Activated T-helper 17 cell treated with anti-CD3 and anti-CD28 coated beads, Interleukin-2, amount 50 U/mL, for 72 hours (primary cell): ENCODE measurements around the gene LMBRD1. TPM values are rescaled to one million over a fixed set of nuclear protein-coding genes. Genes with fewer than 3 reads are reported as not detected.
A peak's percentile ranks its signal among the peaks of the same experiment; 100 is the strongest.
"Not testable (repeated sequence)": the region's sequence is repeated elsewhere in the genome, so short reads cannot be mapped to it uniquely, and the experiment has no call there.

Source experiments
- ATAC-seq: fragments of 150-1000 bp; cut with Tn5 transposase; replicated peaks from 2 replicates; pipeline ENCODE4 v1.10.0; 2021; ENCODE audit warnings: mild to moderate bottlenecking, moderate library complexity
- H3K27ac Mint-ChIP-seq: one replicate; pipeline ENCODE4 v1.8.0; 2022; ENCODE audit warnings: mixed read lengths
- H3K27me3 Mint-ChIP-seq: one replicate; pipeline ENCODE4 v1.8.0; 2022; ENCODE audit warnings: mixed read lengths
- H3K36me3 Mint-ChIP-seq: one replicate; pipeline ENCODE4 v1.8.0; 2022; ENCODE audit warnings: low read depth, mild to moderate bottlenecking, mixed read lengths
- H3K4me1 Mint-ChIP-seq: one replicate; pipeline ENCODE4 v1.8.0; 2022; ENCODE audit warnings: mixed read lengths
- H3K4me3 Mint-ChIP-seq: one replicate; pipeline ENCODE4 v1.8.0; 2022; ENCODE audit warnings: mild to moderate bottlenecking, mixed read lengths
- H3K9me3 Mint-ChIP-seq: one replicate; pipeline ENCODE4 v1.8.0; 2022; ENCODE audit warnings: mixed read lengths
- total RNA-seq, 2 donors: library from RNA; stranded (reverse); gene quantifications; one replicate each; pipeline ENCODE4 v1.2.3, GENCODE V29; 2022

The LMBRD1 gene
- total RNA-seq, 2 donors from 2014 or later = 18.4 to 26.1 TPM

DNA sequence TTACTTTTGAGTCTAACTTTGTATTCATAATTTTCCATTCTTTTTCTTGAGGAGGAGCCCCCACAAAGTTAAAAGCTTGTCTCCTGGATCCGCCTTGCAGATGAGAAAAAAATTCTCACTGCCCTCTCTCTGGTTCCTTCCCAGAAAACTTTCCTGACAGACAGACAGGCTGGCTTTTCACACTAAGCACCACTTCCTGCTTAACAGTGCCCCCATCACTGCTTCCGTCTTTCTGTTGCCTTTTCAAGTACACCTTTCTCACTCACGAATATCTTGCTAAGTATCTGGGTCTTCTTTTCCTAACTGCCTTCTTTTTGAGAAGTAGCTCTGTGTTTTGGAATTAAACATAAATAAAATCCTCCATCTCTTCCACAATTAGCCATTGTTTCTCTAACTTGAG is 19.8 kb upstream of the LMBRD1 start:
- Mint-ChIP-seq H3K4me1 (peaks cover 43% of the 10 kb centered on the region), H3K27me3 (no peaks in the 10 kb centered on the region), H3K9me3 (peaks cover 4% of the 10 kb centered on the region), H3K4me3 (peak overlapping the region; percentile 83), H3K36me3 (no peaks in the 10 kb centered on the region), H3K27ac (peak overlapping the region; percentile 64)
- ATAC-seq = no peak

GRCh38 chr6:69816026-69816425 is 19.2 kb upstream of the LMBRD1 start:
- Mint-ChIP-seq H3K4me1 (peaks cover 48% of the 10 kb centered on the region), H3K9me3 (peaks cover 4% of the 10 kb centered on the region), H3K4me3 (peak overlapping the region; percentile 83), H3K36me3 (no peaks in the 10 kb centered on the region), H3K27me3 (no peaks in the 10 kb centered on the region), H3K27ac (peak overlapping the region; percentile 64)
- ATAC-seq = peak; percentile 67

GRCh38 chr6:69813508-69813907 is 16.7 kb upstream of the LMBRD1 start:
- Mint-ChIP-seq H3K27me3 (no peaks in the 10 kb centered on the region), H3K4me1 (peaks cover 48% of the 10 kb centered on the region), H3K4me3 (peak overlapping the region; percentile 69), H3K36me3 (no peaks in the 10 kb centered on the region), H3K27ac (peak overlapping the region; percentile 79), H3K9me3 (peaks cover 4% of the 10 kb centered on the region)
- peak; percentile 83 for ATAC-seq

- Mint-ChIP-seq H3K9me3 (peaks cover 4% of the 10 kb centered on the region), H3K27me3 (no peaks in the 10 kb centered on the region), H3K36me3 (no peaks in the 10 kb centered on the region), H3K4me3 (peak overlapping the region; percentile 69), H3K27ac (peak overlapping the region; percentile 79), H3K4me1 (peaks cover 48% of the 10 kb centered on the region)
- peak; percentile 15 for ATAC-seq
These were observed 16.1 kb upstream of the LMBRD1 start for GRCh38 chr6:69812746-69813427.

- H3K4me3 Mint-ChIP-seq = no peak overlapping the region
- no peak for ATAC-seq
- no peak overlapping the region for H3K27ac Mint-ChIP-seq
- H3K36me3 Mint-ChIP-seq = no peaks in the 10 kb centered on the region
- no peaks in the 10 kb centered on the region for H3K27me3 Mint-ChIP-seq
- no peaks in the 10 kb centered on the region for H3K9me3 Mint-ChIP-seq
- no peaks in the 10 kb centered on the region for H3K4me1 Mint-ChIP-seq
These were observed 6.2 kb upstream of the LMBRD1 start for GRCh38 chr6:69802995-69803394.

GRCh38 chr6:69801711-69802110 is 4.9 kb upstream of the LMBRD1 start:
- ATAC-seq = no peak
- H3K27ac Mint-ChIP-seq = no peak overlapping the region
- no peaks in the 10 kb centered on the region for H3K27me3 Mint-ChIP-seq
- peaks cover 8% of the 10 kb centered on the region for H3K4me1 Mint-ChIP-seq
- H3K36me3 Mint-ChIP-seq = no peaks in the 10 kb centered on the region
- H3K4me3 Mint-ChIP-seq = no peak overlapping the region
- H3K9me3 Mint-ChIP-seq = no peaks in the 10 kb centered on the region

- H3K4me3 Mint-ChIP-seq = no peak overlapping the region
- H3K27ac Mint-ChIP-seq = no peak overlapping the region
- no peak for ATAC-seq
These were observed 4.4 kb upstream of the LMBRD1 start for GRCh38 chr6:69801225-69801624.

GRCh38 chr6:69798796-69799195 is 2.0 kb upstream of the LMBRD1 start:
- H3K27ac Mint-ChIP-seq, ATAC-seq, H3K4me3 Mint-ChIP-seq, H3K27me3 Mint-ChIP-seq, H3K36me3 Mint-ChIP-seq, H3K9me3 Mint-ChIP-seq: not testable (repeated sequence)
- H3K4me1 Mint-ChIP-seq = peaks cover 15% of the 10 kb centered on the region

More at GRCh38 chr6:69801225-69801624, 4.4 kb upstream of the LMBRD1 start:
- H3K9me3 Mint-ChIP-seq = no peaks in the 10 kb centered on the region
- H3K36me3 Mint-ChIP-seq = peaks cover under 1% of the 10 kb centered on the region
- H3K4me1 Mint-ChIP-seq = peaks cover 8% of the 10 kb centered on the region
- no peaks in the 10 kb centered on the region for H3K27me3 Mint-ChIP-seq

DNA sequence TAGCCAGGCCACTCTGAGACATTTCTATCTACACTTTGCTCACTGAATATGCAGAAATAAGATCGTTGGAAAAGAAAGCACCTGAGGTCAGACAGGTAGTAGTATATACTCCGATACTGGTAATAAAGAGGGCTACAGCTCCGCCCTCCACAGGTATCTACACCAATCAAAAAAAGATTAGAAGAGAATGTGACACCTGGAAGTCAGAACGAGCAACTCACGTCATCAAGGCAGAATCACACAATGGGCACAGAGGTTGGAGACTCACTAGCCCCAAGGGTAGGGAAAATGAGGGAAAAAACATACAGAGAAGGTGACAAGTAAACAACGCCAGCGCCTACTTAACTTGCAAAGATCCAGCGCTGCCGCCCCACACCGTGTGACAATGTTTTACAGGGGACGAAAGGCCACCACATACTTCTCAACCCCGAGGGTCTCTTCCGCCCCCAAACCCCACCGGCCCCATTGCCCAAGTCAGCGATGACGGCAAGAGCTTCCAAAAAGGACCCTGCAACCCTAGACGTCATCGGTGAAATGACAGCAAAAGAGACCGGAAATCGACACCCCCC is 653 bp downstream of the LMBRD1 start:
- peaks cover 10% of the 10 kb centered on the region for H3K36me3 Mint-ChIP-seq
- no peaks in the 10 kb centered on the region for H3K9me3 Mint-ChIP-seq
- H3K27me3 Mint-ChIP-seq = no peaks in the 10 kb centered on the region
- peak overlapping the region; percentile 88 for H3K27ac Mint-ChIP-seq
- peak; percentile 47 for ATAC-seq
- H3K4me1 Mint-ChIP-seq = peaks cover 27% of the 10 kb centered on the region
- H3K4me3 Mint-ChIP-seq = peak overlapping the region; percentile 85

- Mint-ChIP-seq H3K4me3 (peak overlapping the region; percentile 85), H3K27me3 (no peaks in the 10 kb centered on the region), H3K9me3 (no peaks in the 10 kb centered on the region), H3K4me1 (peaks cover 27% of the 10 kb centered on the region), H3K27ac (peak overlapping the region; percentile 88), H3K36me3 (peaks cover 12% of the 10 kb centered on the region)
- ATAC-seq = no peak
These were observed 1.2 kb downstream of the LMBRD1 start for GRCh38 chr6:69795469-69796072.

DNA sequence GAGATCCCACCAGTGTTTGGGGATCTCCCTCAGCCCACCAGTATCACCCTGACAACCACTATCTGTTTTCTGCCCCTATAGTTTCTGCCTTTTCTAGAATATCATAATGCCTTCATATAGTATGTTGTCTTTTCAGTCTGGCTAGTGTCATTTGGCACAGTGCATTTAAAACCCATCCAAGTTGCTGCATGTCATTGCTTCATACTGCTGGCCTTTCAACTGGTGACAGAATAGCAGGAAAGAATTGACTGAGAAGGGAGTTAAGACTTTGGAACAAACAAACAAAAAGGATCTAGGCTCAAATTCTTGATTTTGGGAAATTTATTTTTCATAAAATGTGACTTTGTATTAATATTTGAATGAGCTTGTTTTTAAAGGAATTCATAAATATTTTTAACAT is 4.5 kb downstream of the LMBRD1 start:
- ATAC-seq = no peak
- Mint-ChIP-seq H3K9me3 (no peaks in the 10 kb centered on the region), H3K27ac (no peak overlapping the region), H3K36me3 (peaks cover 35% of the 10 kb centered on the region), H3K4me1 (peaks cover 30% of the 10 kb centered on the region), H3K27me3 (no peaks in the 10 kb centered on the region), H3K4me3 (no peak overlapping the region)

DNA sequence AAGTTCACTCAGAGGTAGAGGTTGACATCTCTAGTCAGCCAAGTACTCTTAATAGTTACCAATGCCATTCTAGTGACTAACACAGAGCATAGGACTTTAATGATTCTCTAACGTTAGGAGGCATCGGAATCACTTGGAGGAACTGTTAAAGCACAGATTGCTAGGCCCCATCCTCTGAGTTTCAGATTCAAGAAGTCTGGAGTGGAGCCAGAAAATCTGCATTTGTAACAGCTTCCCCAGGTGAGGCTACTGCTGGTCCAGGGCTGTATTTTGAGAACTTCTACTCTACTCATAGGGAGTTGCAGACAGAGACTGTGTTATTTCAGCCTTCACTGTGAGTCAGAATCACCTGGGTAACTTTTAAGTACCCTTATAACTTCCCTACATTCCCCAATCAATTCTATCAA is 5.7 kb downstream of the LMBRD1 start:
- Mint-ChIP-seq H3K36me3 (peaks cover 43% of the 10 kb centered on the region), H3K4me3 (no peak overlapping the region), H3K9me3 (no peaks in the 10 kb centered on the region), H3K27me3 (no peaks in the 10 kb centered on the region), H3K27ac (no peak overlapping the region), H3K4me1 (peaks cover 27% of the 10 kb centered on the region)
- no peak for ATAC-seq

DNA sequence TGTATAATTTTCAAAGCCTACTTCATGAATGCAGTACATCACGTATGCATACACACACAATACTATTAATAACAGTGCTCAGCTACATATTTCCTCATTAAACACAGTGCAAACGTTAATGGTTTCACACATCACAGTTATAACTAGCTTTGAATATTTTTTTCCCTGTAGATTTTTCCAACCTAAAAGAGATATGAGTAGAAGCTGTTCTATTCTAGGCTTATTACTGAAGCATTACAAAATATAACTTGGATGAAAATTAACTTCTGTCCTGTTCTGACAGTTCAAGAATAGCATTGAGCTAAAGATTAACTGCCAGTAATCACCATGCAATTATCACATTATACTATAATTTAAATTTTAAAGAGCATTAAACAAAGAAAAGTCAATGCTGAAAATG is 6.2 kb downstream of the LMBRD1 start:
- Mint-ChIP-seq H3K36me3 (peaks cover 40% of the 10 kb centered on the region), H3K9me3 (no peaks in the 10 kb centered on the region), H3K27ac (no peak overlapping the region), H3K4me3 (no peak overlapping the region), H3K4me1 (peaks cover 31% of the 10 kb centered on the region), H3K27me3 (no peaks in the 10 kb centered on the region)
- no peak for ATAC-seq

DNA sequence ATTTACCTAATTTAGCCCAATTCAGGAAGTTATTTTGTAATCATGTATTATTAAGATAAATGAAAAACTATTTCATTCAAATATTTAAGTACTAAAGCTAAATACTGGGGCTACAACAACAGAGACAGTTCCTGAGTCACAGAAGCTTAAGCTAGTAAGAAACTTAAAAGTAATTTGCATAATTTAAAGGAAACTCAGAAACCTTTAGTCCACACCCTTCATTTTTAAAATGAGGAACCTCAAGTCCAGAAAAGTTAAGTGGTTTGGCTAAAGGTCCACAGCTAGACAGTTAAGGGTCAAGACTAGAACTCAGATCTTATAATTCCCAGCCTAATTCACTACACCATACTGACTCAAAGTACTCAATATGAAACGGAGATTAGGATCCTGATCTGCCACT is 7.2 kb downstream of the LMBRD1 start:
- Mint-ChIP-seq H3K27me3 (no peaks in the 10 kb centered on the region), H3K4me3 (no peak overlapping the region), H3K4me1 (peaks cover 35% of the 10 kb centered on the region), H3K36me3 (peaks cover 48% of the 10 kb centered on the region), H3K9me3 (no peaks in the 10 kb centered on the region), H3K27ac (no peak overlapping the region)
- no peak for ATAC-seq

DNA sequence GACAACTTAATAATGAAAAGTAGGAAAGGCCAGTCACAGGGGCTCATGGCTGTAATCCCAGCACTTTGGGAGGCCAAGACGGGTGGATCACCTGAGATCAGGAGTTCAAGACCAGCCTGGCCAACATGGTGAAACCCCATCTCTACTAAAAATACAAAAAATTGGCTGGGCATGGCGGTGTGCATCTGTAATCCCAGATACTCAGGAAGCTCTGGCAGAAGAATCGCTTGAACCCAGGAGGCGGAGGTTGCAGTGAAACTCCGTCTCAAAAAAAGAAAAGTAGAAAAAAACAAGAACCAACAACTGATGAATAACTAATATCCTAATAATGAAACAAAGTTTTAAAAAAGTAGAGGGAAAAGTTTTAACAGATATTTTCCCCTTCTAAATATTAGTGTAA is 9.4 kb downstream of the LMBRD1 start:
- peaks cover 35% of the 10 kb centered on the region for H3K4me1 Mint-ChIP-seq

More for the DNA sequence above, 9.4 kb downstream of the LMBRD1 start:
- H3K27me3 Mint-ChIP-seq, H3K9me3 Mint-ChIP-seq, H3K4me3 Mint-ChIP-seq, ATAC-seq, H3K27ac Mint-ChIP-seq: not testable (repeated sequence)
- peaks cover 60% of the 10 kb centered on the region for H3K36me3 Mint-ChIP-seq
